HG03066 (cell line): Measurements from ENCODE around the gene MFNG.
A peak's percentile ranks its signal among the peaks of the same experiment; 100 is the strongest.
"Not testable (repeated sequence)": the region's sequence is repeated elsewhere in the genome, so short reads cannot be mapped to it uniquely, and the experiment has no call there.

Experiments
- ATAC-seq: cut with Tn5 transposase; IDR thresholded peaks from one replicate; pipeline ENCODE4 v1.9.1; 2021; ENCODE audit warnings: low read depth; ENCODE audit not compliant: unreplicated experiment

Gene MFNG

GRCh38 chr22:37486224-37486845 lies at the start of gene MFNG:
Gene MFNG, minus strand, starts transcription at chr22:37486384. Its CDS starts 207 bp downstream, at chr22:37486177.
- ATAC-seq: peak; percentile 50

GRCh38 chr22:37535159-37535558 lies 49.0 kb upstream of the MFNG start:
- ATAC-seq: no peak

- ATAC-seq: no peak
Measured at GRCh38 chr22:37534445-37534844, 48.3 kb upstream of the MFNG start.

- no peak for ATAC-seq
Measured at GRCh38 chr22:37533995-37534394, 47.8 kb upstream of the MFNG start.

- no peak for ATAC-seq
Measured at GRCh38 chr22:37529652-37530345, 43.6 kb upstream of the MFNG start.

GRCh38 chr22:37527952-37528351 lies 41.8 kb upstream of the MFNG start:
- ATAC-seq: not testable (repeated sequence)

GRCh38 chr22:37527081-37527752 lies 41.0 kb upstream of the MFNG start:
- ATAC-seq: not testable (repeated sequence)

- ATAC-seq: no peak
Measured at GRCh38 chr22:37526376-37526775, 40.2 kb upstream of the MFNG start.

GRCh38 chr22:37525746-37526350 lies 39.7 kb upstream of the MFNG start:
- no peak for ATAC-seq

- no peak for ATAC-seq
Measured at GRCh38 chr22:37525073-37525745, 39.0 kb upstream of the MFNG start.

GRCh38 chr22:37522482-37522881 lies 36.3 kb upstream of the MFNG start:
- ATAC-seq: no peak

GRCh38 chr22:37521236-37521739 lies 35.1 kb upstream of the MFNG start:
- no peak for ATAC-seq

GRCh38 chr22:37520776-37521191 lies 34.6 kb upstream of the MFNG start:
- no peak for ATAC-seq

GRCh38 chr22:37519268-37520195 lies 33.3 kb upstream of the MFNG start, which contains the start of gene CARD10:
Gene CARD10, minus strand, starts transcription at chr22:37519415. Its CDS starts 215 bp downstream, at chr22:37519200.
- no peak for ATAC-seq

GRCh38 chr22:37518509-37519267 lies 32.5 kb upstream of the MFNG start:
- no peak for ATAC-seq

- ATAC-seq: no peak
Measured at GRCh38 chr22:37517826-37518450, 31.8 kb upstream of the MFNG start.

- ATAC-seq: no peak
Measured at GRCh38 chr22:37516456-37516855, 30.3 kb upstream of the MFNG start.

GRCh38 chr22:37515901-37516300 lies 29.7 kb upstream of the MFNG start:
- ATAC-seq: no peak
